WTC11 (cell line): ENCODE measurements around the gene IFT27. TPM values are rescaled to one million over a fixed set of nuclear protein-coding genes. Genes with fewer than 3 reads are reported as not detected.

Experiments
- ATAC-seq: fragments of 200-7000 bp; cut with Tn5 transposase; 2 replicates; pipeline ENCODE4 v1.10.0; 2021; ENCODE audit warnings: mild to moderate bottlenecking, moderate library complexity
- CTCF ChIA-PET: fragments of 300-600 bp; sonication (Branson Sonifier 250); formaldehyde crosslinking; loops from one replicate; lab custom pipeline; 2021; ENCODE audit warnings: antibody characterized with exemption; lab: Charles Lee
- POLR2A ChIA-PET: fragments of 350-600 bp; sonication (Branson Sonifier 250); formaldehyde crosslinking; loops from one replicate; lab custom pipeline; 2021; ENCODE audit warnings: antibody characterized with exemption; lab: Charles Lee
- DNase-seq: peaks from one replicate; pipeline ENCODE4 v3.0.0; 2021; ENCODE audit warnings: low spot score
- H3K27ac Mint-ChIP-seq: 2 replicates; pipeline ENCODE4 v1.8.0; 2021; ENCODE audit warnings: mixed read lengths
- H3K27me3 Mint-ChIP-seq: 2 replicates; pipeline ENCODE4 v1.8.0; 2021; ENCODE audit warnings: low read depth, mild to moderate bottlenecking, moderate library complexity, mixed read lengths
- H3K36me3 Mint-ChIP-seq: 2 replicates; pipeline ENCODE4 v1.8.0; 2021; ENCODE audit warnings: mixed read lengths
- H3K4me1 Mint-ChIP-seq: 2 replicates; pipeline ENCODE4 v1.8.0; 2022; ENCODE audit warnings: mixed read lengths
- H3K4me3 Mint-ChIP-seq: 2 replicates; pipeline ENCODE4 v1.8.0; 2021; ENCODE audit warnings: mild to moderate bottlenecking, moderate library complexity, mixed read lengths
- H3K9me3 Mint-ChIP-seq: 2 replicates; pipeline ENCODE4 v1.8.0; 2021; ENCODE audit warnings: mixed read lengths
- E2F4 ChIP-seq: sonication (generic); formaldehyde crosslinking; IDR thresholded peaks from 2 replicates; pipeline ENCODE4 v1.8.1; 2022; ENCODE audit warnings: low read depth, mild to moderate bottlenecking, moderate library complexity, missing genetic modification reagents, borderline replicate concordance
- ELF4 ChIP-seq: sonication (generic); formaldehyde crosslinking; IDR thresholded peaks from 2 replicates; pipeline ENCODE4 v1.8.1; 2022; ENCODE audit warnings: low read depth, mild to moderate bottlenecking, moderate library complexity, missing genetic modification reagents
- FOXK1 ChIP-seq: sonication (generic); formaldehyde crosslinking; IDR thresholded peaks from 2 replicates; pipeline ENCODE4 v1.8.0; 2022; ENCODE audit warnings: mild to moderate bottlenecking, moderate library complexity, missing genetic modification reagents
- FOXP4 ChIP-seq: sonication (generic); formaldehyde crosslinking; IDR thresholded peaks from 2 replicates; pipeline ENCODE4 v1.8.0; 2022; ENCODE audit warnings: mild to moderate bottlenecking, missing genetic modification reagents
- JAZF1 ChIP-seq: fragments of 250-450 bp; sonication (Bioruptor Pico); IDR thresholded peaks from 2 replicates; pipeline ENCODE4 v1.9.0; 2021; ENCODE audit warnings: moderate library complexity, mild to moderate bottlenecking, inconsistent platforms
- JUN ChIP-seq: sonication (generic); formaldehyde crosslinking; IDR thresholded peaks from 2 replicates; pipeline ENCODE4 v1.8.0; 2023; ENCODE audit warnings: mild to moderate bottlenecking, missing genetic modification reagents
- MXD4 ChIP-seq: fragments of 250-450 bp; sonication (Bioruptor Pico); IDR thresholded peaks from 2 replicates; pipeline ENCODE4 v1.8.0; 2021; ENCODE audit warnings: mild to moderate bottlenecking, moderate library complexity, borderline replicate concordance
- NFE2L1 ChIP-seq: sonication (generic); formaldehyde crosslinking; IDR thresholded peaks from 2 replicates; pipeline ENCODE4 v1.8.1; 2023; ENCODE audit warnings: missing genetic modification reagents
- TCF7 ChIP-seq: sonication (generic); formaldehyde crosslinking; IDR thresholded peaks from 2 replicates; pipeline ENCODE4 v1.8.0; 2022; ENCODE audit warnings: mild to moderate bottlenecking, low read depth, missing genetic modification reagents, moderate library complexity
- USF1 ChIP-seq: sonication (generic); formaldehyde crosslinking; IDR thresholded peaks from 2 replicates; pipeline ENCODE4 v1.8.0; 2022; ENCODE audit warnings: mild to moderate bottlenecking, missing genetic modification reagents
- total RNA-seq: library from RNA; stranded (reverse); gene quantifications from 3 replicates; pipeline ENCODE4 v1.2.3, GENCODE V29; 2021

Gene IFT27
- total RNA-seq, 1 experiment from 2014 or later: 47.9 TPM

DNA sequence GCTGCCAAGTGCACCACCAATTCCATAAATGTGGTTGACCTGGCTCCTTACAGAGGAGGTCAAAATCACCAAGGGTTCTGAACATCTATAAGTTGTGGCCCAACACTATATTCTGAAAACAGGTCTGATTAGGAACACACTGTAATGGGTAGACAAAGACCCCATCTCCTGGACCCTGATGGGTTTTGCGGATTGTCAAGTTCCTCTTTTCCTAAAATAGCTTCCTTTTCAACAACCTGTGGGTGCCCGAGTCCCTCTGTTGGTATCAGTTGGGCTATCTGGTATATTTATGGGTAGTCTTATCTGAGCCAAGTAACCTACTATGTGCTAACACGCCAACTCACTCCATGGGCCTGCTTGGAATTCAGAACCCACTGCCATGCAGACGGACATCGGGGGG, 62.5 kb downstream of the IFT27 start:
- ATAC-seq (no peak), DNase-seq (no peak)
- TF ChIP-seq E2F4 (CRISPR knock-in tag) (no peak), JAZF1 (CRISPR knock-in tag) (no peak), FOXP4 (CRISPR knock-in tag) (no peak), NFE2L1 (CRISPR knock-in tag) (no peak), ELF4 (CRISPR knock-in tag) (no peak), USF1 (CRISPR knock-in tag) (no peak), JUN (CRISPR knock-in tag) (no peak), TCF7 (CRISPR knock-in tag) (no peak), FOXK1 (CRISPR knock-in tag) (no peak), MXD4 (CRISPR knock-in tag) (no peak)
- H3K36me3 Mint-ChIP-seq: no peaks in the 10 kb centered on the region
- H3K27ac Mint-ChIP-seq: no peak overlapping the region
- ChIA-PET CTCF (interaction anchor here (0.6 to 1.0 kb wide), 2 partner anchors 44 to 143 kb away, joined by 3 read pairs; no protein-coding TSS in a partner anchor), POLR2A (no interaction called here)
- no peaks in the 10 kb centered on the region for H3K4me1 Mint-ChIP-seq
- H3K27me3 Mint-ChIP-seq: no peaks in the 10 kb centered on the region; the same call in 1 of the 2 replicates
- H3K4me3 Mint-ChIP-seq: no peak overlapping the region
- H3K9me3 Mint-ChIP-seq: no peaks in the 10 kb centered on the region

Other genes with a start within 250 kb of the IFT27 start
- 211 to 237 TPM (median 216 TPM) in 3 replicates for gene EIF3D, start 247.0 kb downstream of the IFT27 start, total RNA-seq
- gene CACNG2, start 72.4 kb downstream of the IFT27 start, total RNA-seq: not detected in 3 replicates
- gene PVALB, start 40.9 kb upstream of the IFT27 start, total RNA-seq: 2.7 to 5.9 TPM (median 4.5 TPM) in 3 replicates
- not detected in 3 replicates for gene NCF4, start 84.9 kb upstream of the IFT27 start, total RNA-seq
- 0.05 to 0.07 TPM (median 0.07 TPM) in 3 replicates for gene CSF2RB, start 137.5 kb upstream of the IFT27 start, total RNA-seq
- 24.4 to 33.3 TPM (median 32.8 TPM) in 3 replicates for gene TST, start 243.3 kb upstream of the IFT27 start, total RNA-seq
- gene MPST, start 243.6 kb upstream of the IFT27 start, total RNA-seq: 86.6 to 101 TPM (median 98.7 TPM) in 3 replicates